Right cardiac atrium (tissue), 5 donors: ENCODE data around the gene TLE3. TPM values are rescaled to one million over a fixed set of nuclear protein-coding genes. Genes with fewer than 3 reads are reported as not detected.
"Not testable (repeated sequence)": the region's sequence is repeated elsewhere in the genome, so short reads cannot be mapped to it uniquely, and the experiment has no call there.

Experiments
- ATAC-seq, 2 donors: fragments of 200-7000 bp; cut with Tn5 transposase; one replicate each; pipeline versions ENCODE4 v1.8.0 to v1.9.1; 2020; ENCODE audit warnings: moderate library complexity in 2 of 2, mild to moderate bottlenecking in 1 of 2
- DNase-seq, 3 donors: peaks; one replicate each; pipeline ENCODE4 v3.0.0-alpha.2; 2020
- H3K27ac ChIP-seq: one replicate; pipeline ENCODE4 v1.5.1; 2013; ENCODE audit warnings: mild to moderate bottlenecking, low read length, control low read depth, moderate library complexity
- H3K27me3 ChIP-seq: one replicate; pipeline ENCODE4 v1.6.1; 2013; ENCODE audit not compliant: control insufficient read depth, insufficient read depth
- H3K4me1 ChIP-seq: one replicate; pipeline ENCODE4 v1.6.1; 2013; ENCODE audit warnings: low read length; ENCODE audit not compliant: control insufficient read depth, insufficient read depth
- H3K4me3 ChIP-seq: one replicate; pipeline ENCODE4 v1.5.1; 2013; ENCODE audit warnings: low read length, control low read depth
- H3K9me3 ChIP-seq: one replicate; pipeline ENCODE4 v1.6.1; 2013; ENCODE audit warnings: low read length; ENCODE audit not compliant: control insufficient read depth
- WGBS: extraction: QIAGEN DNeasy Blood & Tissue Kit; methylation state at CpG from one replicate; pipeline ENCODE4 v1.1.7; 2013; 5-methylcytosine and 5-hydroxymethylcytosine counted together
- intact Hi-C, 4 donors: fragments of 100-400 bp; cut with DNase I; formaldehyde crosslinking; loops; one replicate each; pipeline versions ENCODE4 v1.11.0 to v1.14.0; 2022 to 2023
- polyA plus RNA-seq: library from polyadenylated mRNA; stranded (reverse); fragments of 200-250 nt; gene quantifications from one replicate; pipeline ENCODE4 v1.2.3, GENCODE V29; 2013
- total RNA-seq, 4 donors: library from RNA; stranded (reverse); fragmentation: NEBNext Ultra II Directional; extraction: Animal tissue kit (Norgen Biotek cat#: 25700); gene quantifications; one replicate each; pipeline ENCODE4 v1.2.1, GENCODE V29; 2021
- donor health status: healthy with polysubstance abuse.
- donor health status: DM: no; HTN: yes; CAD: no.
- donor health status: DM: no; HTN: no; CAD: no.
- donor health status: DM: no; HTN: yes; CAD: no; lungs with severe emphysema.
- donor health status: DM: yes; HTN: yes; CAD: no.

TLE3 gene
- total and polyA plus RNA-seq, 5 donors, result 10.7 to 35.4 (median 23.5) TPM

GRCh38 chr15:70140025-70140542 lies 42.4 kb upstream of the TLE3 start:
- H3K9me3 ChIP-seq, result no peaks in the 10 kb centered on the region
- no peak overlapping the region for H3K27ac ChIP-seq
- ATAC-seq, result no peak

GRCh38 chr15:70137967-70138366 lies 40.2 kb upstream of the TLE3 start:
- Histone ChIP-seq H3K27me3 (no peaks in the 10 kb centered on the region), H3K4me3 (no peak overlapping the region), H3K9me3 (no peaks in the 10 kb centered on the region), H3K4me1 (peaks cover 6% of the 10 kb centered on the region), H3K27ac (no peak overlapping the region)
- DNase-seq (no peak), ATAC-seq (no peak)
- intact Hi-C loops, result no loop called here
- WGBS, result 98% methylated on average over 4 of the region's 4 CpGs

More at GRCh38 chr15:70140025-70140542, 42.4 kb upstream of the TLE3 start:
- no peak for DNase-seq
- 89% methylated on average over 5 of the region's 5 CpGs for WGBS
- H3K4me1 ChIP-seq, result peaks cover 4% of the 10 kb centered on the region
- no peak overlapping the region for H3K4me3 ChIP-seq
- no peaks in the 10 kb centered on the region for H3K27me3 ChIP-seq
- intact Hi-C loops, result no loop called here

- H3K9me3 ChIP-seq, H3K27ac ChIP-seq, H3K27me3 ChIP-seq, DNase-seq, H3K4me3 ChIP-seq, ATAC-seq, H3K4me1 ChIP-seq, intact Hi-C loops: not testable (repeated sequence)
- WGBS, result 100% methylated on average over 1 of the region's 1 CpG
These were observed 39.3 kb upstream of the TLE3 start for GRCh38 chr15:70137021-70137420.

- no peaks in the 10 kb centered on the region for H3K27me3 ChIP-seq
- no peak for DNase-seq
These were observed 36.2 kb upstream of the TLE3 start for GRCh38 chr15:70133781-70134421.

GRCh38 chr15:70133296-70133695 lies 35.6 kb upstream of the TLE3 start:
- ATAC-seq, result peak; percentile 22 to 58
- no peak overlapping the region for H3K27ac ChIP-seq
- H3K9me3 ChIP-seq, result no peaks in the 10 kb centered on the region
- H3K27me3 ChIP-seq, result no peaks in the 10 kb centered on the region
- intact Hi-C loops, result no loop called here
- no peak overlapping the region for H3K4me3 ChIP-seq
- 49% methylated on average over 6 of the region's 6 CpGs for WGBS
- H3K4me1 ChIP-seq, result peaks cover 4% of the 10 kb centered on the region
- peak in 1 of 3 donors; percentile 72 for DNase-seq

More at GRCh38 chr15:70133781-70134421, 36.2 kb upstream of the TLE3 start:
- Histone ChIP-seq H3K27ac (no peak overlapping the region), H3K4me1 (peaks cover 4% of the 10 kb centered on the region), H3K4me3 (no peak overlapping the region), H3K9me3 (no peaks in the 10 kb centered on the region)
- 95% methylated on average over 7 of the region's 7 CpGs for WGBS
- no peak for ATAC-seq
- intact Hi-C loops, result no loop called here

- Histone ChIP-seq H3K9me3 (no peaks in the 10 kb centered on the region), H3K4me1 (peaks cover 4% of the 10 kb centered on the region), H3K27ac (no peak overlapping the region), H3K4me3 (no peak overlapping the region), H3K27me3 (no peaks in the 10 kb centered on the region)
- DNase-seq, result no peak
- 95% methylated on average over 1 of the region's 1 CpG for WGBS
- intact Hi-C loops, result no loop called here
- ATAC-seq, result no peak
These were observed 34.9 kb upstream of the TLE3 start for GRCh38 chr15:70132571-70132970.

- no peaks in the 10 kb centered on the region for H3K9me3 ChIP-seq
- ATAC-seq (peak; percentile 80 to 84), DNase-seq (peak in 1 of 3 donors; percentile 52)
- no peak overlapping the region for H3K27ac ChIP-seq
- no peaks in the 10 kb centered on the region for H3K27me3 ChIP-seq
- WGBS, result 43% methylated on average over 4 of the region's 4 CpGs
- H3K4me1 ChIP-seq, result peaks cover 5% of the 10 kb centered on the region
- H3K4me3 ChIP-seq, result no peak overlapping the region
- intact Hi-C loops, result no loop called here
These were observed 34.4 kb upstream of the TLE3 start for GRCh38 chr15:70132139-70132538.

- peaks cover 4% of the 10 kb centered on the region for H3K4me1 ChIP-seq
- no peak for ATAC-seq
- H3K27ac ChIP-seq, result no peak overlapping the region
- WGBS, result 83% methylated on average over 4 of the region's 4 CpGs
- H3K4me3 ChIP-seq, result no peak overlapping the region
- DNase-seq, result no peak
- intact Hi-C loops, result no loop called here
- no peaks in the 10 kb centered on the region for H3K27me3 ChIP-seq
- no peaks in the 10 kb centered on the region for H3K9me3 ChIP-seq
These were observed 30.9 kb upstream of the TLE3 start for GRCh38 chr15:70128414-70129140.

- Histone ChIP-seq H3K4me3 (no peak overlapping the region), H3K9me3 (no peaks in the 10 kb centered on the region), H3K27ac (no peak overlapping the region), H3K27me3 (no peaks in the 10 kb centered on the region), H3K4me1 (peaks cover 2% of the 10 kb centered on the region)
- ATAC-seq (no peak), DNase-seq (no peak)
- WGBS, result 71% methylated on average over 3 of the region's 3 CpGs
- intact Hi-C loops, result no loop called here
These were observed 30.2 kb upstream of the TLE3 start for GRCh38 chr15:70127770-70128413.

- WGBS, result 41% methylated on average over 6 of the region's 6 CpGs
- ATAC-seq, result no peak
These were observed 29.6 kb upstream of the TLE3 start for GRCh38 chr15:70127288-70127746.

GRCh38 chr15:70126362-70126761 lies 28.6 kb upstream of the TLE3 start:
- H3K4me3 ChIP-seq, result no peak overlapping the region
- H3K9me3 ChIP-seq, result no peaks in the 10 kb centered on the region
- 78% methylated on average over 4 of the region's 4 CpGs for WGBS
- DNase-seq (no peak), ATAC-seq (no peak)
- no peak overlapping the region for H3K27ac ChIP-seq
- intact Hi-C loops, result no loop called here
- H3K27me3 ChIP-seq, result no peaks in the 10 kb centered on the region
- peaks cover 4% of the 10 kb centered on the region for H3K4me1 ChIP-seq

More at GRCh38 chr15:70127288-70127746, 29.6 kb upstream of the TLE3 start:
- intact Hi-C loops, result no loop called here
- H3K4me3 ChIP-seq, result no peak overlapping the region
- no peak overlapping the region for H3K27ac ChIP-seq
- H3K9me3 ChIP-seq, result no peaks in the 10 kb centered on the region
- peak; percentile 33 to 71 (median 70) for DNase-seq
- H3K27me3 ChIP-seq, result no peaks in the 10 kb centered on the region
- peaks cover 2% of the 10 kb centered on the region for H3K4me1 ChIP-seq
